Dermis blood vessel endothelial cell (primary cell): ENCODE results near the gene LGALS3BP. TPM values are rescaled to one million over a fixed set of nuclear protein-coding genes. Genes with fewer than 3 reads are reported as not detected.
"Not testable (repeated sequence)": the region's sequence is repeated elsewhere in the genome, so short reads cannot be mapped to it uniquely, and the experiment has no call there.

Source experiments
- DNase-seq: peaks from one replicate; pipeline ENCODE4 v3.0.0; 2010
- total RNA-seq: library from RNA; depleted of rRNA; stranded (reverse); fragments of >200 nt; gene quantifications from 2 replicates; pipeline ENCODE4 v1.2.3, GENCODE V29; 2014

The LGALS3BP gene
- total RNA-seq, 1 donor from 2014 or later: 7.5 TPM

DNA sequence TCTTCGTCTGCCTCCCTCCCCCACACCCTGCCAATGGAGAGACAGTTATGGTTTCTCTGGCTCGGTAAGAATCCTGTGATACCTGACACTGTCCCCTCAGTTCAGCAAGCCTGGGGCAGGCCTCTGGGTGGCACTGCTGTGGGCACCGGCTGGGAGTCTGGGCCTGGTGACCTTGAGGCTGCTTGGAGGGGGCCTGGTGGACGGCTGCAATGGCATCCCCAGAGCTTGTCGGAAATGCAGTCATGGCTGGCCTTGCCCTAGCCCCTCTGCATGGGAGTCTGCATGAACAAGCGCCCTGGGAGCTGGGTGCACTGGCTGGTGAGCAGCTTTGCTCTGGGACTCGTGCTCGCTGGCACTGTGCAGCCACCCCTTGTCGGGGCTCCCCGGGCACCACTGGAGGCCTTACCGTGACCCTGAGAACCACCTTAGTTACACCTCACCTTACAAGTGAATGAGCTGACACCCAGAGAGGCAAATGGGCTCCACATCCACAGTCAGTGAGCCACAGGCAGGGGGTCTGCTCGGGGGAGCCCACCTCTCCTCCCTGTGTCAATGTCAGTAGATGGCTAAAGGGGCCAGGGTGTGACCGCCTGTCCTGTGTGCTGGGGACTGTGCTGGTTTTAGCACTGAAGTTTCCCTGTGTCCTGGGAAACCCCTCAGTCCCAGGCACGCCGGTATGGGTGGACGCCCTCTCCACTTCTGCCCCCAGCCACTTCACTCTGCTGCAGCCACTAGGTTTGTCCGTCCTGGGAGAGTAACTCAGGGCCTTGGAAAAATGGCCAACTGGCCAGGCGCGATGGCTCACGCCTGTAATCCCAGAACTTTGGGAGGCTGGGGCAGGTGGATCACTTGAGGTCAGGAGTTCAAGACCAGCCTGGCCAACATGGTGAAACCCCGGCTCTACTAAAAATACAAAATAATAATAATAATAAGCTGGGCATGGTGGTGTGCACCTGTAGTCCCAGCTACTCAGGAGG lies 1.4 kb downstream of the LGALS3BP start:
- DNase-seq: no peak

DNA sequence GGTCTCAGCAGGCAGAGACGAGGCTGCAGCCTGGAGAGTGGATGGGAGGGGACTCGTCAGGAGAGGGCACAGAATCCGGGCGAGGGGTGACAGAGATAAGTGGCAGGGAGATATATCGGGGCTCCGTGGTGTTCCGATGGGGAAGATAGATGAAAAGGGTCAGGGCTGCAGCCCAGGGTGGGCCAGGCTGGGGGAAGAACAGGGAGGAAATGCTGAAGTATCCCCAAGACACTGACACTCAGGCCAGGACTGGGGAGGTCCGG lies 2.1 kb downstream of the LGALS3BP start:
- no peak for DNase-seq

DNA sequence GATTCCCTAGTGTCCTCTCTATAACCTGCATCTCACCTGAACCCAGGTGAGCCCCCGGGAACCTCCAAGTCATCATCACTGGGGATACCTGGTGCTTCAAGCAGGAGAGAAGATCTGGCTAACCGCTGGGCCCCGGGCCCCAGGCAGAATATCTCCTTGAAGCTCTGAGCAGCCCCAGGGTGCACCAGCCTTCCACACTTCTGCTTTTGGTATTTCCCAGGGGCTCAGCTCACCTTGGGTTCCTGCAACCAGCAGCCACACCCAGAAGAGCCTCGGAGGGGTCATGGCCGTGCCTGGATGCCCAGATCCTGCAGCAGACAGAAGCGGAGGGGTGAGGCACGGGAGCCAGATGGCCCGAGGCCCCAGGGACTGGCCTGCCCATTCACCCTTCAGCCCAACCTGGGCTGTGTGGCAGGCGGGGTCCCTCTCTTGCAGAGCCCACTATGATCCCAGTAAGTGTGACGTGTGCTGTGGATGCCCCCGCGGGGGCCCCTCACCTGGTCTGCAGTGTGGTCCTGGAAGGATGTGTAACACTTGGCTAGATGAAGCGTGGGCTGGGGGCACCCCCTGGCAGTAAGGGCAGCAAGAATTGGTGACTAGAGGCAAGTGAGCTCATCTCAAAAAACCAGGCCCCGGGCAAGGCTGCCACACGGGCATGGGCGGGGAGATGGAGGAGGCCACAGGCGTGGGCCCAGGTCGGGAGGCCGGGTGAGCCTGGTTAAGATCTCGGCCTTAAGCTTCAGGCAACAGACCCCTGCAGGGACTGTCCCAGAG lies 2.6 kb downstream of the LGALS3BP start:
- DNase-seq: no peak

DNA sequence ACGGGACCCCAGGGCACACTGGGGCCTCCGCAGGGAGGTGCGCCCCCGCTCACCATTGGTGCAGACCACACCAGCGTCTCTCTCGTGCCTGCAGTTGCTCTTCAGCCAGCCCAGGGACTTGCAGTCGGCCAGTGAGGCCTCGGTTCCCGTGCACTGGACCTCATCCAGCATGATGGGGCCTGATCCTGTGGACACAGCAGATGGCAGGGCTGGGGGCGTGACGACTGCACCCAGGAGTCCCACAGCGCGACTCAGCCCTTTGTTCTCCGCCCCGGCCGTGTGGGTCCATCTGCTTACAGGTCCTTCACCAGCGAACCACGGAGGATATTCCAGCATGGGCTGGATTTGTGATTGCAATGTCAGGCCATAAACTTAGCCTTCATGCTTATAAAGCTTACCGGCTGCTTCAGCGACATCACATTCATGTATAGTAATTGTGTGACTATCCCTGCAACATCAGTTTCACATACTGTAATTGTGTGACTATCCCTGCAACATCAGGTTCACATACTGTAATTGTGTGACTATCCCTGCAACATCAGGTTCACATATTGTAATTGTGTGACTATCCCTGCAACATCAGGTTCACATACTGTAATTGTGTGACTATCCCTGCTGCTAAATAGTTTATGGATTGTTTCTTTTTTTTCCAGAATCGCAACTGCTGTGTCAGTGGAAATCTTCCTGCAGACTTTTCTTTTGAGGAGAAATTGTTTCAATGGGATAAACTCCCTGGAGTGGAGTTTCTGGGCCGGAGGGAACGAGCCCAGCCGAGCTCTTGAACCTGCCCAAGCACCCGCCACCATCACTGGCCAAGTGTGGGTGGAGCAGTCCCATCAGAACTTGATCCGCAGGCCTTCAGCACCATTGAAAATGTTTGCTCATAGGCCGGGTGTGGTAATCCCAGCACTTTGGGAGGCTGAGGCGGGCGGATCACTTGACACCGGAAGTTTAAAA lies 4.8 kb downstream of the LGALS3BP start:
- DNase-seq: peak; percentile 75

DNA sequence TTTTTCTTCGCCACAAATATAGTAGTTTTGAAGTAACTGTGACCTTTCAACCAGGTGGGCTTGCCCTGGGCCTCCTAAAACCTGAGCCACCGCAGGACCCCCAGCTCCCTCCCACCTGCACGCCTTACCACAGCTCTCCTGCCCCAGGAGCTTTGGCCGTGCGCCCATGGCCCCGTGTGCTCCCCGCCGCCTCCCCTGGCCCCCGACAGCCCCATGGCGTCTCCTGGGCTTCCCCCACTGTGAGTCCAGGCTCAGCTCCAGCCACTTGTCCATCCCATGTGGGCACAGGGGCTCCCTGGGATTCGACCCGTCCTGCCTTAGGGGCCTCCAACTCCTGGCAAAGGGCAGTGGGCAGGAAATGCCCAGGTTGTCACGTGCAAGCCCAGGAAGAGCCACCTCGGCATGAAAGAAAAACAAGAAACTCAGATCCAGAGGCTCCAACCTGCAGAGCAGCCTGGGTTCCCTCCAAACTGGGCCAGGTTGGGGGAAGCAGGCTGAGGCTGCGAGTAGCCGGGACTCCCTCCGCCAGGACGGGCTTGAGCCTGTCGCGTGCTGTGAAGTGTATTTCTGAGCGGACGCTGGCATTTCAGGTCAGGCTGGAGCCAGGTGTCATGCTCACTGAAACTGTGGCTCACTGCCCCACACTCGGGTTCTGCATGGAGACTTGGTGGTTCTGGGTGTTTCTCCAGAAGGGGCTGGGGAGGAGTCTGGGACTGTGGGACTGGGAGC lies 5.8 kb downstream of the LGALS3BP start:
- no peak for DNase-seq

DNA sequence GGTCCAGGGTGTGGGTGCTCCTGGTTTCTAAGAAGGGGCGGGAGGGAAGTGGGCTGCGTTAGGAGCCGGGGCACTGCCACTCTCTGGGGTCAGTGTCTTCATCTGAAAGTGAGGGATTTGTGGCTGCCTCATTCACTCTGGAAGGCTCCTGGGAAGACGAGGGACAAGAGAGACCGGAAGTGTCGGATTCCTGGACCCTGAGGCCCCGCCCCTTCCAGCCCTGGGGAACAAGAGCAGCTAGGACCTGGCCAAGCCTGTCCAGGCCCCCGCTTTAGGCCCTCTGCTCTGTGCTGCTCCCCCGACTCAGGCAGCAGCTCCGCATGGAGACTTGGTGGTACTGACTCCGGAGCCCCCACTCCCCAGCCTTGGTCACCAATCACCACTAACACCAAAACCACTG lies 6.5 kb downstream of the LGALS3BP start:
- DNase-seq: no peak

DNA sequence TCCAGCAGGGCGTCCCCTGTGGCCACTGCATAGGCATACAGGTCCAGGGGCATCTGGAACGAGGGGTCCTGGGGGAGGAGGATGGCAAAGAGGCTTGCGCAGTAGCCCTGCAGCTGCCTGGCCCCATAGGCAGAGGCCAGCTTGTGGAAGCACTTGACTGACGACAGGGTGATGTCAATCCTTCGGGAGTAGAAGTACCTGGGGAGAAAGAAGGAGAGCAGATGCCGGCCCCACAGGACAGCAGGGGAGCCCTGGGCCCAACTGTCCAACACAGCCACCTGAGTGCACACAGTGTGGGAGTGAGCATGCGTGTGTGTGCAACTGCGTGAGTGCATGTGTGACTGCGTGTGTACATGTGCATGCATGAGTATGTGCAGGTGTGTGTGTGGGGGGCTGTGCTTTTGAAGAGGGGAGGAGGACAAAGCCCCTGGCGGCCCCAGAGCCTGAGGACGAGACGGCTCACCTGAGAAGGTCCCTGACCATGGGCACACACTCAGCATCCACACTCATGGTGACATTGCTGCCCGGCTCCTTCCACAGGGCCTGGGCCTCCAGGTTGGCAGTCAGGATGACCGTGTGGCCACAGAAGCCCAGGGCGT lies 7.1 kb downstream of the LGALS3BP start:
- DNase-seq: no peak

DNA sequence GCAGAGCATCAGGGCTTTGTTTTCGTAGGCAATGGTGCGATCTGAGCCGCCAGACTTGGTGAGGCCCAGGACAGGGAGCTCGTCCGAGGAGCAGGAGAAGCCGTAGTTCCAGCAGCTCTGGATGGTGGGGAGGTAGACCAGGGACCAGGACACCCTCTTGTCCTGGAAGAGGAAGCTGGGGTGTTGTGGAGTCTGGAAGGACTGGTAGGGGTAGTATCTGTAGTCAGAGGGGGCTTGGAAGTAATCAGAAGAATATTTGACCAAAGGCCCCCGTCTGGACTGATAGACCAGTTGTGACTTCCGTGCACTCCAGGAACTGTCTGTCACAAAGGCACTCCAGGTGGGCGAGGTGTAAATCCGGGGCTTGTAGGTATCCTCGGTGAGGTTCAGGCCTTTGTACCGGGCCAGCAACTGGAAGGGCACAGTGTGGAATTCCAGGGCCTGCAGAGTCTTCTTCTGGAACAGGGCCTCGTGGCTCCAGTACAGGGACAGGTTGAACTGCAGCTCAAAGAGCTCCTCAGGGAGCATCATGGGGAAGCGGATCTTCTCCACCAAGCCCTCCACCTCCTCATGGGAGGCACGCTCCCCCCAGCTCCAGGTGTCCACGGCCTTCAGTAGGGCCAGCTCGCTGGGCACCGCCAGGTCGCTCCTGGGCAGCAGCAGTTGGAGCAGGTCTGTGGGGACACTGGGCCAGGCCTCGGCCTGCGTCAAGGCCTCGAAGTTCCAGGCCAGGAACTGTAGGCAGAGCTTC lies 7.8 kb downstream of the LGALS3BP start:
- DNase-seq: no peak

DNA sequence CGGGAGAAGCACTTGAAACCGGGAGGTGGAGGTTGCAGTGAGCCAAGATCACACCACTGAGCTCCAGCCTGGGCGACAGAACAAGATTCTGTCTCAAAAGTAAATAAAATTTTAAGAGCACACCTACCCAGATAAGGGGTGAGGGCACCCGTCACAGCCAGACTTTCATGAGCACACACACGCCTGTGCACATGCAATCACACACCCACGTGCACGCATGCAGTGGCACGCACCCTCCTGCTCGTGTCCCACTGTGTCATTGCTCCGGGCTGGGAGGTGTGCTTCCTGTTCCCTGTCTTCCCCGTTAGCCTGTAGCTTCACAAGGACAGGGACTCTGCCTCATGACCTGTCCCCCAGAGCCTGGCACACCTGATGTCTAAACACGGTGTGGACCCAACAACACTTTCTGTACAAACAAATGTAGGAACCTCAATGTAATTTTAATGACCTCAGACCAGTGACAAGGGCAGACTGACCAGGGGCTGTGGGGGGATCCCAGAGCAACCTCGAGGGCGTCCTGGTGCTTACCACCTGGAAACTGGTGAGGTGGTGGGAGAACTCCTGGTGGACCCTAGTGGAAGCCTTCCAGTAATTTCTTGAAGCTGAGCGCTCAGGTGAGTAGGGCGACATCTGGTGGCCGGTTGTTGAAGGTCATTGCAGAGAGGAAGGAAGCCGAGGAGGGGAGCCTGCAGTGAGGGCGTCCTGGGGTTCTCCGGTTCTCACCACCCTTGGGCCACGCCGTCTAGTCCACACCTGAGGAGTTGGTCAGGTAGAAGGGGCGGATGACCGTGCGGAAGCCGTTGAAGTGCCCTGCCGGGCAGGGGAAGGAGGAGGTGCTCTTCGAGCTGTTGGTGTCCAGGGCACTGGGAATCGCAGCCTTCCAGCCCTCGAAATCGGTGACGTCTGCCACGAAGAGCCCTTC lies 8.6 kb downstream of the LGALS3BP start:
- DNase-seq: peak; percentile 90

DNA sequence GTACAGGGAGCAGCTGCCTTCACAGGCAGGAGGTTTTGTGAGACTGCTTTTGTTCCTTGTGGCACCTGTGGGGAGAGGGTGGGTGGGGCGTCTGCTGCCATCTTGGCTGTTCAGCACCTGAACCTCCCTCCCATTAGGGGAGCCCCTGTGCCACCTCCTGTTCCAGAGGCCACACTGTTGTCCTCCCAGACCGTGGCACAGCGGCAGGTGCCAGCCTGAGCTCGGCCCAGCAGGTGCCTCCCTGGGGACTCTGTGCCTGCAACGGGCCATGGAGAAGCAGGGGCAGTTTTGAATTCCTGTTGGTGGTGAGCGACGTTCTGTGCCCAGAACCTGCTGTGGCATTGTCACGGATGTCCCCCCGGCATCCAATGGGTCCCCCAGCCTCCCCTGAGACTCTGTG lies 9.9 kb downstream of the LGALS3BP start:
- no peak for DNase-seq

DNA sequence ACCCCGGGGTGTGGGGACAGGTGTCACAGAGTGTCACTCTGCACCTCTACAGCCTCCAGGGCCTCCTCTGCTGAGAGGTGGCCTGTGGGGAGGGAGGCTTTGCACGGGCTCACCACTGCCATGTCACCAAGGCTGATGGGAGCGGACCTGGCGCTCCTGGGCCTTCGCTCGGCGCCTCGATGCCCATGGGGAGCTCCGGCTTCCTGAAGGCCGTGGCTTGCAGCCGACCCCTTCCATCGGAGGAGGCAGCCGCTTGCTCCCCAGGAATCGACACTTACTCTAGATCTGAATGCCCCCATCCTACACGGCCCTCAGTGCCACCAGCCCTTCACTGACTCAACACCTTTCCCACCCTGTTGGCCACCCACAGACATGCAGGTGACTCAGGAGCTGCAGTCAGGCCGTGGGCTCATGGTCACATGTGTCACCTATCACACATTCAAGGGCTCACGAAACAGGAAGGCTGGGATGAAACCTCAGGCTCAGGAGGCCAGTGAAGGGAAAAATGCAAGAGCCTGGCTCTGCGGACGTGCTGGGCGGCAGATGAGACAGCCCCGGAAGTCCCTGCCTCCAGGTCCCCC lies 11.9 kb downstream of the LGALS3BP start:
- no peak for DNase-seq

DNA sequence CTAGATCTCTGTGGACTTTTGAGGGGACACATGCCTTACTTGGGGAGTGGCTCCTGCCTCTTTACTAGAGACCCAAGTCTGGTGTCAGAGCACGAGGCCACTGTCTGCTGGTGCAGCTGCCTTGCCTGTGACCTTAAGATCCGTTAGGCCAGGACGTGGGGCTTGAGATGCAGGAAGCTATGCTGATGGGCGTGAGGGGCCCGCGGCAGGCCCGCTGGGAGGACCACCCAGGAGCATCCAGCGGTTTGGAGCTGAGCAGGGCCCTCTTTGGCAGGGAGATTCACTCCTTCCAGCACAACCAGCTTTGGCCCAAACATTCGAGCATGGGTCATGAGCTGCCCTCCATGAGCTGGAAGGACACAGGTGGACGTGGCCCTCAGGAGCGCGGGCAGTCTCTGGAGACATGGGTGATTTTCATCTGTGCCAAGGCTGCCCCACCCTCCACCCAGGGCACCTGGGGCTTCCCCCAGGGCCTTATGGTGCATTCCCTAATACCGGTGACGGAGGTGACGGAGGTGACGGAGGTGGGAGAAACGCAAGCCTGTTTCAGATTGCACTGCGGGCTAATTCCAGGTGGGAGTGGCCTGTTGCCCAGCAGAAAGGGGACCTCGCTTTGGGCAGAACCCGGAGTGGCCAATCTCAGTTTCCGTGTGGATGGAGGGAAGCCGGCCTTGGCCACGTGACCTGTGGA lies 12.7 kb downstream of the LGALS3BP start:
- no peak for DNase-seq

DNA sequence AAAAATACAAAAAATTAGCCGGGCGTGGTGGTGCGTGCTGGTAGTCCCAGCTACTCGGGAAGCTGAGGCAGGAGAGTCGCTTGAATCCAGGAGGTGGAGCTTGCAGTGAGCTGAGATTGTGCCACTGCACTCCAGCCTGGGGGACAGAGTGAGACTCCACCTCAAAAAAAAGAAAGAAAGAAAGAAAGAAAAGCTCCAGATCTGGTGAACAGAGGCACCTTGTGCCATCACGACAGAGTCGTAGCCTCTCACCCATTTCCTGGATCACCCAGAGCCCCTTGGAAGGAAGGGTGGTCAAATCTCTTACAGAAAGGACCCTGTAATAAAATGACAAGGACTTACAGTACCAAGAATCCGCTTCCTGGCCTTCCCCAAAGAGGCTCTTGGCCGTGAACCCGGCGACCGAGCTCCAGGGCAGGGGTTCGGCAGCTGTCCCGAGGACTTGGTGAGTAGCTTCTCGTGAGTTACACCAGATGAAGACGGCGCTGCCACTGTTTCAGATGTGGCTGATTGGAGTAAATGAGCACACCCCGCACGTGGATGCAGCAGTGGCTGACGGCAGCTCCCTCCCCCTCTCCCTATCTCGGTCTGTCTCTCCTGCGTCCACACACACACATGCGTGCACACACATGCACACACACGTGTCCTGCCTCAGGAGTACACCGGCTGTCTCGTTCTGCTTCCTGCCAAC lies 13.5 kb downstream of the LGALS3BP start:
- DNase-seq: no peak

DNA sequence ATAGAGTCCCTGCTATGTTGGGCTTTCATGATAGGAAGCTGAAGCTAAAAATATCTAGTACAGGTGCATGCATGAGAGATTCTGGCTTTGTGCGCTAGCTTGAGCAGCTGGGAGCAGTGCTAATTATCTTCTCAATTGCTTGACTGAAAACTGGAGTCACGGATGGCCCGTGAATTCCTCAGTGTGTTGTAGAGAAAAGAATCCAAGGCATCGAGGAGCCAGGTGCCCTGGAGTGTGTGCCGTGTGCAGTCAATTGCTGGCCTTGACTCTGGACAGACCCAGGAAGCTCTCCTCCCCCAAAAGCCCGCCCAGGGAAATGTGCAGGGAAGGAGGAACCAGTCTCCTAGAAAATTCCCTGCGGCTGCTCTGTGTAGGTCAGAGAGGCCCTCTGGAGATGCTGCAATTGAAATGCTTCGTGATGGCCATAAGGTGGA lies 14.2 kb downstream of the LGALS3BP start:
- no peak for DNase-seq

DNA sequence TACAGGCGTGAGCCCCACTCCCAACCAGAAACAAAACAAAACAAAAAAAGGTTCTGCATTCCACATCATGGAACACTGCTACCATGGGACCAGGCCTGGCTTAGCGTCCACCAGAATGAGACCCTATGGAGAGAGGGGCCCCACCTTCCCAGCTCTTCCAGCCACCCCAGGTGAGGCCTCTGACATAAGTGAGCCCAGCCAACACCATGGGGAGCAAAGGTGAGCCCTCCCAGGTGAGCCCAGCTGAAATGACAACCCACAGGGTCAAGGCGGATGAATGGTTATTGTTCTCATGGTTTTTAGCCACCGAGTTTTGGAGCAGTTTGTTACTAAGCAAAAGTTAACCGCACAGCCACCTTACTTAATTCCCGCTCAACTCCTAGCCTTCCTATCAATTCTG lies 16.3 kb downstream of the LGALS3BP start:
- DNase-seq: no peak

DNA sequence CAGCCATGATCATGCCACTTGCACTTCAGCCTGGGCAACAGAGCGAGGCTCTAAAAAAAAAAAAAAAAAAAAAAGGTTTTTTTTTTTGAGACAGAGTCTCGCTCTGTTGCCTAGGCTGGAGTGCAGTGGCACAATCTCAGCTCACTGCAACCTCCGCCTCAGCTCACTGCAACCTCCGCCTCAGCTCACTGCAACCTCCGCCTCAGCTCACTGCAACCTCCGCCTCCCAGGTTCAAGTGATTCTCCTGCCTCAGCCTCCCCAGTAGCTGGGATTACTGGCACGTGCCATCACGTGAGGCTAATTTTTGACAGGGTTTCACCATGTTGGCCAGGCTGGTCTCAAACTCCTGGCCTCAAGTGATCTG lies 16.8 kb downstream of the LGALS3BP start:
- not testable (repeated sequence) for DNase-seq

DNA sequence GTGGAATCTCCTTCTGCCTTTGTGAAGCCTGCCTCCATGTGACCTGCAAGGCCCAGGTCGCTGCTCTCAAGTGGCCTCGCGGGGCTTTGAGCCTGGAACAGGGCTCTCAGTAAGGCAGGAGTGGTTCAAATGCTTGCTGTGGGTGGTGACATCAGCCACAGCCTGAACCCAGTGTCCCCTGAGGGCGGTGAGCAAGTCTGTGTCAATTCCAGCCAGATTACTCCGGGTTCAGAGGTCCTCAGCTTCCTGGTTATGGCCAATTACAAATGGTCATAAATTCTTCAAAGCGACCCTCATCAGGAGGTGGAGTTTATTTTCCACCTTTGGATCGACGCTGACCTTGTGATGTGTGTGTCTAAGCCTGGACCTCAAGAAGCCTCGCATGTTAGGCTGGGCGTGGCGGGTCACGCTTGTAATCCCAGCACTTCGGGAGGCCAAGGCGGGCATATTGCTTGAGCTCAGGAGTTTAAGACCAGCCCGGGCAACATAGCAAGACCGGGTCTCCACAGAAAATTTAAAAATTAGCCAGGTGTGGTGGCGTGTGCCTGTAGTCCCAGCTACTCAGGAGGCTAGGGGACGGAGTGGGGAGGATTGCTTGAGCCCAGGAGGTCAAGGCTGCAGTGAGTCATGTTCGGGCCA lies 17.3 kb downstream of the LGALS3BP start:
- no peak for DNase-seq

DNA sequence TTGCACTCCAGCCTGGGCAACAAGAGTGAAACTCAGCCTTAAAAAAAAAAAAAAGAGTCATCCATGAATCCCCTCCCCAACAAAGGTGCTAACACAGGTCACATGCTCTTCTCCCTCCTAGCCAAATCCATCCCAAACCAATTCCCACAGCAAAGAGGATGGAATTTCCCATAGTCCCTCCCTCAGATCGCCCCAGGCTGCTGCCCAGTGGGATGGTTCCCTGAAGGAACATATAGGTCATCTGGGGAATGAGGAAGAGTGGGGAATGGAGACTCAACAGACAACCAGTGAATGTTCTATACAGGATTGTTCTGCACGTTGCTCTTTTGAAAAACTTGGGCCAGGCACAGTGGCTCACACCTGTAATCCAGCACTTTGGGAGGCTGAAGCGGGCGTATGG lies 18.2 kb downstream of the LGALS3BP start:
- DNase-seq: no peak
